Osteoblast (primary cell): ENCODE data around the gene TMEM181. TPM values are rescaled to one million over a fixed set of nuclear protein-coding genes. Genes with fewer than 3 reads are reported as not detected.

Experiments
- DNase-seq: peaks from one replicate; pipeline ENCODE4 v3.0.0; 2011; ENCODE audit warnings: low spot score, mixed read lengths; ENCODE audit not compliant: insufficient read length; ENCODE audit errors: missing footprints
- H2AFZ ChIP-seq: 2 replicates; pipeline ENCODE4 v1.6.0; 2011; ENCODE audit warnings: mild to moderate bottlenecking, low read length
- H3K27ac ChIP-seq: 2 replicates; pipeline ENCODE4 v1.5.1; 2011; ENCODE audit warnings: mild to moderate bottlenecking, low read depth, low read length, moderate library complexity
- H3K27me3 ChIP-seq: 2 replicates; pipeline ENCODE4 v1.6.0; 2012; ENCODE audit warnings: mild to moderate bottlenecking, control low read depth, inconsistent platforms, low read length, moderate library complexity; ENCODE audit not compliant: insufficient read depth
- H3K36me3 ChIP-seq: 2 replicates; pipeline ENCODE4 v1.5.1; 2011; ENCODE audit warnings: mild to moderate bottlenecking, low read length, control low read depth, moderate library complexity; ENCODE audit not compliant: insufficient read depth
- H3K4me1 ChIP-seq: 2 replicates; pipeline ENCODE4 v1.5.1; 2011; ENCODE audit warnings: mild to moderate bottlenecking, low read length, control low read depth, moderate library complexity; ENCODE audit not compliant: insufficient read depth
- H3K4me2 ChIP-seq: 2 replicates; pipeline ENCODE4 v1.6.0; 2011; ENCODE audit warnings: mild to moderate bottlenecking, low read length; ENCODE audit not compliant: insufficient read depth
- H3K4me3 ChIP-seq: fragments of 200-600 bp; sonication (generic); 3 replicates; pipeline ENCODE4 v1.5.1; 2012; ENCODE audit warnings: mild to moderate bottlenecking, low read length, inconsistent platforms; ENCODE audit not compliant: insufficient read depth
- H3K79me2 ChIP-seq: 2 replicates; pipeline ENCODE4 v1.6.0; 2012; ENCODE audit warnings: mild to moderate bottlenecking, low read length, control low read depth, inconsistent platforms; ENCODE audit not compliant: insufficient read depth
- H3K9me3 ChIP-seq: 2 replicates; pipeline ENCODE4 v1.5.1; 2011; ENCODE audit warnings: low read depth, low read length, control low read depth
- H4K20me1 ChIP-seq: 2 replicates; pipeline ENCODE4 v1.6.0; 2012; ENCODE audit warnings: mild to moderate bottlenecking, low read length, control low read depth; ENCODE audit not compliant: insufficient read depth
- total RNA-seq: library from RNA; depleted of rRNA; stranded (reverse); fragments of >200 nt; gene quantifications from 2 replicates; pipeline ENCODE4 v1.2.3, GENCODE V29; 2012
- TF ChIP-seq, protein P1 (sequence below): IDR thresholded peaks from 2 replicates; pipeline ENCODE4 v1.5.1; 2011; ENCODE audit warnings: mild to moderate bottlenecking, low read depth, low read length, moderate library complexity; ENCODE audit errors: extremely low read depth

The TMEM181 gene
- total RNA-seq, 1 donor = 43.8 TPM

DNA sequence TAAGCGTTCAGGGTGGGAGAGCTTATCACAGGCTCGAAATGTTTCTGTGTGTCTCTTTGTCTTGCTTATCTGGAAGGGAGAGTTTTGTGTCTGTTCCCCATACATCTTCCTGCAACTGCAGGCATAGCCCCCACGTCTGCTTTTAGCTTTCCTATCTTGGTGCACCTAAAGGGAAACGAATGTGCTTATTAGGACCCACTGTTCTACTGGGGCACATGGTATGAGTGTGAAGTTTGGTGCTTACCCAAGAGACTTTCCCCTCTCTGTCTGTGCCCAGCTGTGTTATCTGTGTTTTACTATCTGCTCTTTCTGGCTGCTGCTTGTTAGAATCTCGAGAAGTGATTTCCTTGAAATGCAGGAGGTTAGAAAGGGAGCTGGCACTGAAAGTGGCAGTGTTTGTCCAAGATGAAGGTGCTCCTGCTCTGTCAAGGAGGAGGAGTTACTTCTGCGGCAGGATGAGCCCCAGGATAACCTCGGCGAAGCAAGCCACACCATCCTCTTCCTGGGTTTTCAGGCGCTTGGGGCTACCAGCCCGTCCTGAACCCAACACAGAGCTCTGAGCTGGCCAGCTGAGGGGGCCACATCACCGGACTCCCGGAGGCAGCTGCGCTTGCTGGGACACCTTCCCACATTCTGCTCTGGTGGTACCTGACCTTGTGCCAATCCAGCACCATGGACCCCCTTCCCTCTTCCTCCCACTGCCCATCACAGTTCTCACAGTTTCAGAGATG is 61.2 kb downstream of the TMEM181 start:
- no peaks in the 10 kb centered on the region for H3K27me3 ChIP-seq
- TF ChIP-seq, protein P1, sequence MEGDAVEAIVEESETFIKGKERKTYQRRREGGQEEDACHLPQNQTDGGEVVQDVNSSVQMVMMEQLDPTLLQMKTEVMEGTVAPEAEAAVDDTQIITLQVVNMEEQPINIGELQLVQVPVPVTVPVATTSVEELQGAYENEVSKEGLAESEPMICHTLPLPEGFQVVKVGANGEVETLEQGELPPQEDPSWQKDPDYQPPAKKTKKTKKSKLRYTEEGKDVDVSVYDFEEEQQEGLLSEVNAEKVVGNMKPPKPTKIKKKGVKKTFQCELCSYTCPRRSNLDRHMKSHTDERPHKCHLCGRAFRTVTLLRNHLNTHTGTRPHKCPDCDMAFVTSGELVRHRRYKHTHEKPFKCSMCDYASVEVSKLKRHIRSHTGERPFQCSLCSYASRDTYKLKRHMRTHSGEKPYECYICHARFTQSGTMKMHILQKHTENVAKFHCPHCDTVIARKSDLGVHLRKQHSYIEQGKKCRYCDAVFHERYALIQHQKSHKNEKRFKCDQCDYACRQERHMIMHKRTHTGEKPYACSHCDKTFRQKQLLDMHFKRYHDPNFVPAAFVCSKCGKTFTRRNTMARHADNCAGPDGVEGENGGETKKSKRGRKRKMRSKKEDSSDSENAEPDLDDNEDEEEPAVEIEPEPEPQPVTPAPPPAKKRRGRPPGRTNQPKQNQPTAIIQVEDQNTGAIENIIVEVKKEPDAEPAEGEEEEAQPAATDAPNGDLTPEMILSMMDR = no peak
- H3K9me3 ChIP-seq = no peaks in the 10 kb centered on the region
- H3K79me2 ChIP-seq = peaks cover 2% of the 10 kb centered on the region
- no peak overlapping the region for H3K4me3 ChIP-seq
- H3K27ac ChIP-seq = no peak overlapping the region
- H3K4me1 ChIP-seq = peaks cover 3% of the 10 kb centered on the region
- H3K4me2 ChIP-seq = no peak overlapping the region
- no peak for DNase-seq
- H4K20me1 ChIP-seq = peaks cover under 1% of the 10 kb centered on the region
- H3K36me3 ChIP-seq = peaks cover 32% of the 10 kb centered on the region
- no peak overlapping the region for H2AFZ ChIP-seq

DNA sequence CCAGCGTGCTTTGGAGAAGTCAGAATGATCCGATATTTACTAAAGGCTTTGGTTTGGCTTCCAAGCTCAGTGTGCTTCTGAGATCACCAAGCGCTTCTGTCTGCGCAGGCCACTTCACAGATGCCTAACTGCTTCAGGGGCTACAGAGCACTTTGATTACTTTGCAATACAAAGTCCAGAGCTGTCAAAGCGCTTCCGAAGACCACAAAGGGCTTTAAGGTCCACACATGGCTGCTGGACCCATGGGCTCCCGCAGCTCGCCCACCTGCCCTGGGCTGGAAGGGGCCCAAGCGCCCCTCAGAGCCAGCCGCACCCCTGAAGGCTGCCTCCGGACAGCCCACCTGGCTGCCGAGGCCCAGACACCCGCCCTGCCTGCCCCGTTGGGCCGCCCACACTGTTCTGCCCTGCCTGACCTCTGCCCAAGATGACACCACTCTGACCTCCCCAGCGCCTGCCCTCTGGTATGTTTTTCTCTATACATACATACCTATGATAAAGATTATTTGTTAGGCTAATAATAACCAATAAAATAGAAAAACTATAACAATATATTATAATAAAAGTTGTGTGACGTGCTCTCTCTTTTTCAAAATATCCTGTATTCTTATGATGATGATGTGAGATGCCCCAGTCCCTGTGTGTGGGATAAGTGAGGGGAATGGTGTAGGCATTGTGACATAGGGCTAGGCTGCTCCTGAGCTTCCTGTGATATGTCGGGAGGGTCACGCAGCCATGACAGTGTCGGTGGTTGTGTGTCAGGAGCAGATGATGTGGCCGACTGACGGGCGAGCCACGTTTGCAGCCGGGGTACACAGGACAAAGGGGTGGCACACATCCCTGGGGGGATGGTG is 62.0 kb downstream of the TMEM181 start:
- H3K4me1 ChIP-seq = peaks cover 4% of the 10 kb centered on the region
- H2AFZ ChIP-seq = no peak overlapping the region
- H3K4me2 ChIP-seq = no peak overlapping the region
- no peaks in the 10 kb centered on the region for H3K9me3 ChIP-seq
- H3K36me3 ChIP-seq = peaks cover 40% of the 10 kb centered on the region
- DNase-seq = no peak
- TF ChIP-seq, protein P1 = no peak
- no peaks in the 10 kb centered on the region for H3K27me3 ChIP-seq
- H3K27ac ChIP-seq = no peak overlapping the region
- no peak overlapping the region for H3K4me3 ChIP-seq
- H3K79me2 ChIP-seq = peaks cover 5% of the 10 kb centered on the region
- H4K20me1 ChIP-seq = peaks cover 4% of the 10 kb centered on the region

DNA sequence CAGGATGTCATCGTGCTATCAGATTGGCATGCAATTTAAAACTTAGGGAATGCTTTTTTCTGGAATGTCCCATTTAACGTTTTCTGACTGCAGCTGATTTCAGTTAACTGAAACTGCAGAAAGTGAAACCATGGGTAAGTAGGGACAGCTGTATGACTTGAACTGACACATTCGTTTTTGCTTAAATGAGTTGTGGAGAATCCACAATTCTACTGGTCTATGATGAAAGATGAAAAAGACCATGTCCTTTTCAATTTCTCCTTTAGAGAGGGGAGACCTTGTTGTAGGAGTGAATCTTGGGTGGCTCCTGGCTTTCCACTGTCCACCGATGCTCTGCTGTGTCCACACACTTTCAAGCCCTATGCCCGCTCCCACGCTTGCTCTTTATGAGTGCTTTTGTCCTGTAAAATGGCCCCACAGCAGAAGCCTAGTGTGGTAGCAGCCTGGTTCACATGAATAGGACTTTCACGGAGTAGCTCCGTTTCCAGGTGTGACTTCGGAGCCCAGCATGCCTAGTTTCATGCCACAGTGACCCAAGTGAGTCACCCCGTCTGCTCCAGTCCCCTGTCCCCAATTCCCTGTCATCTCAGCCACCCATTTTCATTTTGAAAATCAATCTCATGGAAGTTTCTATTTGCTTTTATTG is 62.8 kb downstream of the TMEM181 start:
- TF ChIP-seq, protein P1 = no peak
- Histone ChIP-seq H3K4me3 (no peak overlapping the region), H3K4me1 (peaks cover 4% of the 10 kb centered on the region), H3K79me2 (peaks cover 9% of the 10 kb centered on the region), H3K36me3 (peaks cover 44% of the 10 kb centered on the region), H3K9me3 (no peaks in the 10 kb centered on the region), H3K4me2 (no peak overlapping the region), H3K27ac (no peak overlapping the region), H3K27me3 (no peaks in the 10 kb centered on the region), H2AFZ (no peak overlapping the region), H4K20me1 (peaks cover 4% of the 10 kb centered on the region)
- no peak for DNase-seq
